ENCODE data around the gene ATPAF2.

- TF ChIP-seq, protein P1, sequence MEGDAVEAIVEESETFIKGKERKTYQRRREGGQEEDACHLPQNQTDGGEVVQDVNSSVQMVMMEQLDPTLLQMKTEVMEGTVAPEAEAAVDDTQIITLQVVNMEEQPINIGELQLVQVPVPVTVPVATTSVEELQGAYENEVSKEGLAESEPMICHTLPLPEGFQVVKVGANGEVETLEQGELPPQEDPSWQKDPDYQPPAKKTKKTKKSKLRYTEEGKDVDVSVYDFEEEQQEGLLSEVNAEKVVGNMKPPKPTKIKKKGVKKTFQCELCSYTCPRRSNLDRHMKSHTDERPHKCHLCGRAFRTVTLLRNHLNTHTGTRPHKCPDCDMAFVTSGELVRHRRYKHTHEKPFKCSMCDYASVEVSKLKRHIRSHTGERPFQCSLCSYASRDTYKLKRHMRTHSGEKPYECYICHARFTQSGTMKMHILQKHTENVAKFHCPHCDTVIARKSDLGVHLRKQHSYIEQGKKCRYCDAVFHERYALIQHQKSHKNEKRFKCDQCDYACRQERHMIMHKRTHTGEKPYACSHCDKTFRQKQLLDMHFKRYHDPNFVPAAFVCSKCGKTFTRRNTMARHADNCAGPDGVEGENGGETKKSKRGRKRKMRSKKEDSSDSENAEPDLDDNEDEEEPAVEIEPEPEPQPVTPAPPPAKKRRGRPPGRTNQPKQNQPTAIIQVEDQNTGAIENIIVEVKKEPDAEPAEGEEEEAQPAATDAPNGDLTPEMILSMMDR (conservative IDR thresholded peaks at IDR 0.05; ENCODE audit: low read depth in 2 of 2) = no peak
- TF ChIP-seq, protein P2, sequence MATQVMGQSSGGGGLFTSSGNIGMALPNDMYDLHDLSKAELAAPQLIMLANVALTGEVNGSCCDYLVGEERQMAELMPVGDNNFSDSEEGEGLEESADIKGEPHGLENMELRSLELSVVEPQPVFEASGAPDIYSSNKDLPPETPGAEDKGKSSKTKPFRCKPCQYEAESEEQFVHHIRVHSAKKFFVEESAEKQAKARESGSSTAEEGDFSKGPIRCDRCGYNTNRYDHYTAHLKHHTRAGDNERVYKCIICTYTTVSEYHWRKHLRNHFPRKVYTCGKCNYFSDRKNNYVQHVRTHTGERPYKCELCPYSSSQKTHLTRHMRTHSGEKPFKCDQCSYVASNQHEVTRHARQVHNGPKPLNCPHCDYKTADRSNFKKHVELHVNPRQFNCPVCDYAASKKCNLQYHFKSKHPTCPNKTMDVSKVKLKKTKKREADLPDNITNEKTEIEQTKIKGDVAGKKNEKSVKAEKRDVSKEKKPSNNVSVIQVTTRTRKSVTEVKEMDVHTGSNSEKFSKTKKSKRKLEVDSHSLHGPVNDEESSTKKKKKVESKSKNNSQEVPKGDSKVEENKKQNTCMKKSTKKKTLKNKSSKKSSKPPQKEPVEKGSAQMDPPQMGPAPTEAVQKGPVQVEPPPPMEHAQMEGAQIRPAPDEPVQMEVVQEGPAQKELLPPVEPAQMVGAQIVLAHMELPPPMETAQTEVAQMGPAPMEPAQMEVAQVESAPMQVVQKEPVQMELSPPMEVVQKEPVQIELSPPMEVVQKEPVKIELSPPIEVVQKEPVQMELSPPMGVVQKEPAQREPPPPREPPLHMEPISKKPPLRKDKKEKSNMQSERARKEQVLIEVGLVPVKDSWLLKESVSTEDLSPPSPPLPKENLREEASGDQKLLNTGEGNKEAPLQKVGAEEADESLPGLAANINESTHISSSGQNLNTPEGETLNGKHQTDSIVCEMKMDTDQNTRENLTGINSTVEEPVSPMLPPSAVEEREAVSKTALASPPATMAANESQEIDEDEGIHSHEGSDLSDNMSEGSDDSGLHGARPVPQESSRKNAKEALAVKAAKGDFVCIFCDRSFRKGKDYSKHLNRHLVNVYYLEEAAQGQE (IDR thresholded peaks at IDR 0.05; ENCODE audit: unreplicated experiment) = no peak
- no peak for TF ChIP-seq EZH2phosphoT487 (IDR thresholded peaks at IDR 0.05; ENCODE audit: unreplicated experiment)
- no peak for TF ChIP-seq POLR2AphosphoS5 (IDR thresholded peaks at IDR 0.05; ENCODE audit: low read depth)
- no peak for TF ChIP-seq JUNB (IDR thresholded peaks at IDR 0.05; ENCODE audit: unreplicated experiment)
- TF ChIP-seq EZH2 (IDR thresholded peaks at IDR 0.05; ENCODE audit: low read depth, unreplicated experiment) = no peak
- no peak for TF ChIP-seq ETS1 (IDR thresholded peaks at IDR 0.05)
- no peak for TF ChIP-seq CREB1 (CRISPR knock-in tag; IDR thresholded peaks at IDR 0.05; ENCODE audit: low read depth)
- no peak for TF ChIP-seq NANOG (IDR thresholded peaks at IDR 0.05; ENCODE audit: borderline replicate concordance)
- TF ChIP-seq ZNF114 (CRISPR knock-in tag; IDR thresholded peaks at IDR 0.05) = no peak
- no peak for TF ChIP-seq STAT1 (IDR thresholded peaks at IDR 0.05; ENCODE audit: unreplicated experiment)
- TF ChIP-seq ZNF331 (CRISPR knock-in tag; IDR thresholded peaks at IDR 0.05; ENCODE audit: low read depth) = no peak
- no peak for TF ChIP-seq ZNF462 (CRISPR knock-in tag; IDR thresholded peaks at IDR 0.05)
Measured at GRCh38 chr17:18084256-18084655, 45.3 kb upstream of the ATPAF2 start.
